COLO829 (cell line): Measurements from ENCODE around the gene APOBEC3H.

Experiments
- DNase-seq: peaks from one replicate; pipeline ENCODE4 v3.0.0; 2012; ENCODE audit warnings: low spot score

APOBEC3H gene

DNA sequence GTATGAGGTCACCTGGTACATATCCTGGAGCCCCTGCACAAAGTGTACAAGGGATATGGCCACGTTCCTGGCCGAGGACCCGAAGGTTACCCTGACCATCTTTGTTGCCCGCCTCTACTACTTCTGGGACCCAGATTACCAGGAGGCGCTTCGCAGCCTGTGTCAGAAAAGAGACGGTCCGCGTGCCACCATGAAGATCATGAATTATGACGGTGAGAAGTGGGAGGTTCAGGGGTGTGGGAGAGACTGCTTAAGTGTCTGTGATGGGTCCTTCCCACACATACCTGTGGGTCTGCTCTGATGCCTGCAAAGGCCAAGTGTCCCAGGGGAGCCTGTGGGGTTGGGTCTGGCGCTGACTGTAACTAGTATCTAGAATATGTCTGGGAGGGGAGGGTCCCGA lies 16.0 kb upstream of the APOBEC3H start:
- no peak for DNase-seq

DNA sequence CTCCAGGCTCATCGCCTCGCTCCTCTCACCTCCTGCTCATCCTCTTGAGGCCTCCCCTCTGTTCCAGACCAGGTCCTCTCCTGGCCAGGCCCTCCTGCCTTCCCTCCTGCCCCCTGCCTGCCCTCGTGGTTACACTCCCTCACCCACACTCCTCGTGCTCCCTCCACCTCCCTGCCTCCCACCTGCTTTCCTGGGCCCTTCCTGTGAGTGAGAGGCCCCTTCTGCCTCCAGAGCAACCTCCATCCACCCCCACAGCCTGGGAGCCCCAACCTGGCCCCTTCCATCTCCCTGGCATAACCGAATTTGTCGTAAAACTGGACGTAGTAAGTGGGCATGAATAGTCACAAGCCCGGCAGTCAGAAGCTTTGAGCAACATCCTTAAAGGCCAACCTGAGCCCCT lies 15.4 kb upstream of the APOBEC3H start:
- no peak for DNase-seq

DNA sequence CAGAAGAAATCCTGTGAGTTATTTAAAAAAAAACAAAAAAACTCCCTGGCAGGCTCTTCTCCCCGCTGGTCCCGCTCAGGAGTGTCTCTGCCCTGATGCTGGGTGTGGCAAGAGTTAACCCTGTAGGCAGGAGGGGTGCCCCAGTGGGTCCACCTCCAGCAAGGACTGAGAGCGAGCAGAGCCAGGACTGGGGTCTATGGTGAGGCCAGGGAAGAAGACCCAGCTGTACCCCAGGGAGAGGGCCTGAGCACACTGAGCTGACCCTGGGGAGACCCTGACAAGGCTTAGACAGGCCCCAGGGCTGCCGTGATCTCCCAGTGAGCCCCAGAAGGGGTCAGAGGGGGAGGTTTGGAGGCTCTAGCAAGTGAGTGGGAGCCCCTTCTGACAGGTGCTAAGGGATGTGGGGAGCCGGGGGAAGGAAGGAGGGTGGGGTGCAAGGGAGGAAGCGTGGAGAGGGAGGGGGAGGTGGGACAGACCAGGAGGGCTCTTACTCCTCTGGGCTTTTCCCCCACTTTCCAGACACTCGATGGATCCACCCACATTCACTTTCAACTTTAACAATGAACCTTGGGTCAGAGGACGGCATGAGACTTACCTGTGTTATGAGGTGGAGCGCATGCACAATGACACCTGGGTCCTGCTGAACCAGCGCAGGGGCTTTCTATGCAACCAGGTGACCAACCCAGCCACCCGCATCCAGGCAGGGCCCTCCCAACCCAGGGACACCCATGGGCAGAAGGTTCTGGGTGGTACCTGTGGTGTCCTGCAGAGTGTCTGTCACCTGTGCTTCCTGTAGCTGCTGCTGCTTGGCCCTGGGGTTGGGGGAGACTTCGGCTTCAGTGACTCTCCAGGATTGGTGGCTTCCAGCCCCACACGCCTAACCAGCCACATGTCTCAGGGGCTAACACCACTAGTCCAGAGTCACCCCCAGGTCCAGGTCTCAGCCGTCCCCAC lies 13.6 kb upstream of the APOBEC3H start:
- DNase-seq: no peak

DNA sequence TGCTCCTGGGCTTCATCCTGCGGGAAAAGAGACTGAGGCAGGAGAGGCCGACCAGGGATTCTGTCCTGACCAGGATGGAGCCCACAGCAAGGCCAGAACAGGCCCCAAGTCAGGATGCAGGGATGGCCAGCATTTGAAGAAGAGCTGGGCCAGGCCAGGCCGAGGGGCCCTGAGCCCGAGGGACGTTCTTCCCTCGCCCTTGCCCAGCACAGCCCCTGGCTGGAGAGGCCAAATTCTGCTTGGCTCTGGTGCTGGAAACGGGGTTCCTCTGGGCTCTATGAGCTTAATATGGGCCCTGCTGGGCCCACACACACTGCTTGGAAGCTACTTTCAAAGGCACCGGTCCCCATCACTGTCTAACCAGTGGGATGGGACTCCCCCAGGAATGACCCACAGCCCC lies 12.4 kb upstream of the APOBEC3H start:
- DNase-seq: no peak

DNA sequence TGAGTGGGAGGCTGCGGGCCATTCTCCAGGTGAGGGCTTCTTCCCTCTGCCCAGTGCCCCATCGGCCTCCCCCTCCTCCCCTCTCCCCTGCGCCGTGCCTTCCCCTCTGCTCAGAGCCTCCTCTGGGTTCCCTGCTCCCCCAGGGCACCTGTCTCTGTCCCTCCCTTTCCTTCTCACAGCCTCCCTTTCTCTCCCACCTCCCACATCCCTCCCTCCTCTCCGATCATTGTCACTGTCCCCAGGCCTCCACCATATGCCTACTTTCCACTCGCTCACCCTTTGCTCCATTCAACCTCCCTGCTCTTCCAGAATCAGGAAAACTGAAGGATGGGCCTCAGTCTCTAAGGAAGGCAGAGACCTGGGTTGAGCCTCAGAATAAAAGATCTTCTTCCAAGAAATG lies 9.9 kb upstream of the APOBEC3H start:
- DNase-seq: no peak

DNA sequence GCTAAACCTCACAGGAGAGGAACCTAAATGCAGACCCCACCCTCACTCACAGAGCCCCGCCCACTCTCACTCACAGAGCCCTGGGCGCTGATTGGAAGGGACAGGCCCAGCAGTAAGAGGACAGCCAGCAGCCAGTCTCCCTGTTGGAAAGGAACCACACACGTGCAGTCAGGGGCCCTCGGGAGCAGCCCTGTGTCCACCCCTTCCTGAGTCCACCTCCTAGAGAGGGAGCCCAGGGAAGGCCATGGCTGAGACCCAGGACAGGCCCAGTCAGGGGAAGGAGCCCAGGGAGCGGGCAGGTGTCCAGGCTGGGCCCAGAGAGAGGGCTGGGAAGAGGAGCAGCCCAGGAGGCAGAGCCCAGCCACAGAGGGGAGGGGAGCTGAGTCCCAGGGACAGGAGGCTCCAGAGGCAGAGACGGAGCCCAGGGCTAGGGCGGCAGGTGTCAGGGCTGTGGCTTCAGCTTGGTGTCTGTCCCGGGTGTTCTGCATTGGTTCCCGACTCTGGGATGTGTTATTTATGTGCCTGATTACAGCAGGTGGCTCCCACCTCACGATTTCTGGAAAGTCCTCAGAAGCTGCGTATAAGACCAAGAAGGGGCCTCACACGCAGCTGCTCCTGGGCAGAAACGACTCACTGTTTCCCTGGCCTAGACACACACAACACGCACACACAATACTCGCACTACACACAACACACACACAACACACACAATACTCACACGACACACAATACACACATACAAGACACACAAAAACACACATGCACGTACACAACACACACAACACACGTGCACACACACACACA lies 9.0 kb upstream of the APOBEC3H start:
- DNase-seq: no peak

DNA sequence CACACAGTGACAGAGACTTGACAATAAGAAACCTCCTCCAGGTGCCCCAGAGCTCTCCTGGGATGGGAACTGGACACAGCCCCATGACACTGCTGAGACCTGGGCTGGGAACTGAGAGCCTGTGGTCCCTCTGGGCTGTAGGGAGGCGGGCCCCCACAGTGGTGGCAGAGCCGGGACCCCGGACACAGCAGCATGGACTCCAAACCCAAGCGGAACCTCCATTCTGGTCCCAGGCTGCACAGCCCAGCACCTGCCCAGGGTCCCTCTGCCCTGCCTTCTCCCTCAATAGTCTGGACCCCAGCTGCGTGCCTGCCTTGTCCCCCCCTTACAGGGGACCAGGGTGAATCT lies 8.4 kb upstream of the APOBEC3H start:
- DNase-seq: no peak

DNA sequence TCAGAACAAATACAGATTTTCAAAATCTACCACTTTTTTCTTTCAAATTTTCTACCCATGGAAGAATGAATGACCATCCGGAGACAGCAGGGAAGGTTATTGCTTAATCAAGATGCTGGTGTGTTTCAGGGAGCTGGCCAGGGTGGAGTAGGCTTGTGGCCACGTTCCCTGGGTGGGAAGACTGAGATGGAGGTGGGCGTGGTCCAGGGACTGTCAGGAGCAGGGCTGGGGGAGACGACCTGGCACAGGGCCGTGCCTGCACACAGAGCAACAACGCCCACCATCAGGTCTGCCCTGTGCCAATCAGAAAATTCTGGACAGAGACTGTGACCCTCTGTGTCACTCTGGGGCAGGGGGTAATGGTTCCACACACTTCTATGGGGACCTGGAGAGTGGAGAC lies 7.1 kb upstream of the APOBEC3H start:
- no peak for DNase-seq

DNA sequence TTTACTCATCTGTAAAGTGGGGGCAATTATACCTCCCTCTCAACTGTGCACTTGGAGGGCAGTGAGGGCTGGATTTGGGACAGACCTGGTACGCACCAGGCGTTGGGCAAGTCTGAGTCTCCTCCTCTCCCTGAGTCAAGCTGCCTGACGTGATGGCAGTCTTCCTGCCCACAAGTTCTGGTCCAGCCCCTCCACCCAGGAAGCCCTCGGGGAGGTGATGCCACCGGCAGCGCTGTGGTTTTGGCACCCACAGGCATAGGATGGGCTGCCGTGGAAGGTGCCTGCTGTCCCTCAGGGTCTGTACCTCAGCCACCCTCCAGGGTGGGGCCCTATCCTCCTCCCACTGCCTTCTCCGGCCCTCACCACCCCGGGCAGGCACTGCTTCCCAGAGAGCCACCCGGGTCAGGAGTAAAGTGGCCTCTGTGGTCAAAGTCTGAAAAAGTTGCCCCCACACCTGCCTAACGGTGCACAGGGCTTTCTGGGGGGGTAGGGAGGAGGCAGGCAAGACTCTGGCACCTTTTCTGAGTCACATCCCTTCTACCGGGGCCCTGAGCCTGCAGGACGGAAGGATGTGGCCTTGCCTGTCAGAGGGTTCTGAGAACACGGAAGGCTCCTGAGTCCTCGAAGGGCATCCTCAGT lies 6.5 kb upstream of the APOBEC3H start:
- no peak for DNase-seq

DNA sequence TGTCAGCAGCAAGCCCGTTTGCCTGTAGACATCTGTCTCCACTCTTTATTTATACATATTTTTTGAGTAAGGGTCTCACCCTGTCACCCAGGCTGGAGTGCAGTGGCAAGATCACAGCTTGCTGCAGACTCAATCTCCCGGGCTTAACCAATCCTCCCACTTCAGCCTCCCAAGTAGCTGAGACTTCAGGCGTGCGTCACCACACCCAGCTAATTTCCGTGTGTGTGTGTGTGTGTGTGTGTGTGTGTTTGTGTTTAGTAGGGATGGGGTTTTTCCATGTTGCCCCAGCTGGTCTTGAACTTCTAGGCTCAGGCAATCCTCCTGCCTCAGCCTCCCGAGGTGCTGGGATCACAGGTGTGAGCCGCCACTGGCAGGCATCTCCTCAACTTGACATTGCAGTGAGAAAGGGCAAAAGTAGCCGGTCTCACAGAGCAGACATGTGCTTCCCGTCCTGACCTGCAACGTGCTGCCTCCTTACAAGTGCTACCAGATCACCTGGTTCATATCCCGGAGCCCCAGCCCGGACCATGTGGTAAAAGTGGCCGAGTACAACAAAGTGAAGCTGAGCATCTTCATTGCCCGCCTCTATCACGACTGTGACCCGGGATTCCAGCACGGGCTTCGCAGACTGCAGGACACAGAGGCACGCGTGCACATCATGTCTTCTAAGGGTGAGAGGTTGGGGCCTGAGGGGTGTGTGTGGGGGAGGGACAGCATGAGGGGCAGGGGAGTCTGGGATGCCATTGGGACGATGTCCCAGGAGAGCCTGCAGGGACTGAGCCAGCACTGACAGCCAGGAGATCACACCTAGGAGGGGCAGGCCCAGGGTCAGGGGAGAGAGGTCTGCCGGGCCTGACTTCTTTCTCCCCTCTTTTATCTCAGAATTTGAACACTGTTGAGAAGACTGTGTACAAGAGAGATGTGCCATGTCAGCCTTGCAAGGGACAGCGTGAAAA lies 5.6 kb upstream of the APOBEC3H start:
- DNase-seq: no peak

DNA sequence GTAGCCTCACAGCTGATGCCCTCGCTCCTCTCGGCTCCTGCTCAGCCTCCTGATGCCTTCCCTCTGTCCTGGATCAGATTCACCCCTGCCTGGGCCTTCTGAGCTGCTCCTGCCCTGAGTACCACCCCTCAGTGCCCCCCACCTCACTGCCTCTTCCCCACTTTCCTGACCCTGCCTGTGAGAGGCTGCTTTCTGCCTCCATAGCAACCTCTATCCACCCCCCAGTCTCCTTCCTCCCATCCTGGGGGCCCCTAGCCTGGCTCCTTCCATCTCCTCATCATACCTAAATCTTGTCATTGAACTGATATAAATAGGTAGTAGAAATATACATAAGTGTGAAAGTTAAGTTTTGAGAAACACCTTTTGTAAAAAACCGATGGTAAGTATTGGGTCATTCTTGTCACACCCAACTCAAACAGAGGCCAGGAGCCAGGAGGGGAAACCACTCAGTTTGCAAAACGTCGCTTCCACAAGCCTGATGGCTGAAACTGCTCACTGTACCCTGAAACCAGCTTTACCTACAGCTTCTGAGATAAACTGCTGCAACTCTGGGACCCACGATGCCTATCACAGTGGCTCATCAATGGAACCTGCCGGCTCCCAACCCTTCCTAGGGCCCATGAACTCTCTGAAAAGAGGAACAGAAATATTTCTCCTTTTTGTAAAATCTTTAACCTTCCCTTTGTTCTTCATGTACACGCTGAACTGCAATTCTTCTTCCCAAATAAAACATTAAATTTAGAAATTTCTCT lies 4.8 kb upstream of the APOBEC3H start:
- DNase-seq: no peak

DNA sequence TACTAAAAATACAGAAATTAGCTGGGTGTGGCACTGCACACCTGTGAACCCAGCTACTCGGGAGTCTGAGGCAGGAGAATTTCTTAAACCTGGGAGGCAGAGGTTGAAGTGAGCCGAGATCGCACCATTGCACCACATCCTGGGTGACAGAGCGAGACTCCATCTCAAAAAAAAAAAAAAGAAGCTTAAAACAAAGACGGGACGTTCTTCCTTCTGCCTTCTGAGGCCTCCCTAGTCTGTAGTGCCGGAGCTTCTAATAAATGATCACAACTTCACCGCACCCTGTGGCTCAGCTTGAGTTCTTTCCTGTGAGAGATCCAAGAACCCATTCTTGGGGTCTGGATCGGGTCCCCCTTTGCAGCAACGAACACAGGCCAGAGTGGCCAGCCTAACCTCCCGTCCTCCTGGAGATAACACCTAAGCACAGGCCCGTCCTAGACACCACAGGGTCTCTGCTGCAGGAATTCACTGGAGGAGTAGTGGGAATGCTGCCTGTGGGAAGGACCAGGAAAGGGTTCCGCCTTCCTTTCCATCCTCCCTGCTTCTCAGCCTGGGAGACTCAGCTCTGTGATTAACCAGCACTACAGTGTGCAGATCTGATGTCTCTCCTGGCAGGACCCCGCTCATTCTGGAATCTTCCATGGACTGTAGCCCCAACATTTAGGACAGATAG lies 2.2 kb upstream of the APOBEC3H start:
- no peak for DNase-seq

DNA sequence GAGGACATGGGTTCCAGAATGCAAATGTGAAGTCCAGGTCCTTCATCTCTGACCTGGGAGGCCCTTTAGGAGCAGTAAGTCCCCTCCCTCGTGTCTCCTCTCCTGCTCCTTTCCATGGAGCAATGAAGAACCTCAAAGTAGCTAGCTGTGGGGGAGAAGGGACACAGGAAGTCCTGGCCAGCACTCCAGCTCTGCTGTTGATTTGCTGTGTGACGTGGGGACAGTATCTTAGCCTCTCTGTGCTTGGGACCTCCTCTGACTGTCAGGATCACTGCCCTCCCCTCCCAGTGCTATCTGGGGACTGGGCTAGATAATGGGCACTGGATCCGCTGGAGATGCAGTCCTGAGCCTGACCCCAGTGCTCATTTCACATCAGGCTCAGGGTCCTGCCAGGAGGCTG lies 1.1 kb upstream of the APOBEC3H start:
- DNase-seq: no peak

DNA sequence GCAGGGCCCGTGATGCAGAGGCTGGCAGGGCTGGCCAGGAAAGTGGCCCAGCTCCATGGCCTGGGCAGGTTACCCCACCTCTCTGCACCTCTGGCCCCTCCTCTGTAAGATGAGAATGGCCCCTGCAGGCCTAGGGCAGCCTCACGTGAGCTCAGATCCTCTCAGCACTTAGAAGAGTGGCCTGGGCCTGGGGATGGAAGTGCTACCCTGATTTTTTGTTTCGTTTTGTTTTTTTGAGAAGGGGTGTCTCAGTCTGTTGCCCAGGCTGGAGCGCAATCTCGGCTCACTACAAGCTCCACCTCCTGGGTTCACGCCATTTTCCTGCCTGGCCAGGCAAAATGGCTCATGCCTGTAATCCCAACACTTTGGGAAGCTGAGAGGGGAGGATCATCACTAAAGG lies 982 bp downstream of the APOBEC3H start:
- no peak for DNase-seq

DNA sequence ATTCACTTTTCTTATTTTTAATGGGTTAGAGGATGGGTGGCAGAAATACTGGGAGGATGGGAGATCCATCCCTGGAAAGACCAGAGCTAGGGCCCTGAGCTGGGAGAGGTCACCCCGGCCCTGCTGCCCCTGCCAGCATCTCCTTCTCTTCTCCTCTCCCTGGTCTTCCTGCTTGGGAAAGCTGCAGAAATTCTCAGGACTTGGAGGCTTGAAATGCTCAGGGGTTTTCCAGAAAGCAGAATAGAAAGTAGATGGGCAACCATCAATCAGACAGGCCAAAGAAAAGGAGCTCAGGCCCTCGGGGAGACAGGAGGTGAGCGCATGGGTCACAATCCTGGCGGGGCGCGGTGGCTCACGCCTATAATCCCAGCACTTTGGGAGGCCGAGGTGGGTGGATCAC lies 1.5 kb downstream of the APOBEC3H start:
- DNase-seq: no peak

DNA sequence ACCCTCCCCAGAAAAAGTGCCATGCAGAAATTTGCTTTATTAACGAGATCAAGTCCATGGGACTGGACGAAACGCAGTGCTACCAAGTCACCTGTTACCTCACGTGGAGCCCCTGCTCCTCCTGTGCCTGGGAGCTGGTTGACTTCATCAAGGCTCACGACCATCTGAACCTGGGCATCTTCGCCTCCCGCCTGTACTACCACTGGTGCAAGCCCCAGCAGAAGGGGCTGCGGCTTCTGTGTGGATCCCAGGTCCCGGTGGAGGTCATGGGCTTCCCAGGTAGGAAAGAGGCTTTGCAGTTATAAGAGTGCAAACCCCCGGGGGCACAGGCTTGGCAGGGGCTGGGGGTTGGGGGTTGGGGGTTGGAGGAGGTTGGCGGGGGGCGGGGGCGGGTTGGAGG lies 4.2 kb downstream of the APOBEC3H start:
- DNase-seq: no peak

DNA sequence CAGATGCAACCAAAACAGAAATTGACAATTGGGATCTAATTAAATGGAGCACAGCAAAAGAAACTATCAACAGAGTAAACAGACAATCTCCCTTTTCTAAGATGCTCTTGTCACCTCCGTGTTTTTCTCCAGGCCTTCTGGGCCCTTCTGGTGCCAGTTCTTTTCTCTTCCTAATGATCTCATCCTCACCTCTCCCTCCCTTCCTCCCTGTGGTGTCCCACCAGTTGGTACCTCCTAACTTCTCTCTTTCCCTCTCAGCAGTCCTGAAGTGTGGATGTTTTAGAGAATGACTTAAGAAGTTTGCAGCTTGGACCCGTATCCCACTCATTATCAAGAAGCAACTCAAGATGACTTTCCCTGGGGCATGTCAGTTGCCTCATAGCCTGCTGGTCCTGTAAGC lies 6.4 kb downstream of the APOBEC3H start:
- DNase-seq: no peak

DNA sequence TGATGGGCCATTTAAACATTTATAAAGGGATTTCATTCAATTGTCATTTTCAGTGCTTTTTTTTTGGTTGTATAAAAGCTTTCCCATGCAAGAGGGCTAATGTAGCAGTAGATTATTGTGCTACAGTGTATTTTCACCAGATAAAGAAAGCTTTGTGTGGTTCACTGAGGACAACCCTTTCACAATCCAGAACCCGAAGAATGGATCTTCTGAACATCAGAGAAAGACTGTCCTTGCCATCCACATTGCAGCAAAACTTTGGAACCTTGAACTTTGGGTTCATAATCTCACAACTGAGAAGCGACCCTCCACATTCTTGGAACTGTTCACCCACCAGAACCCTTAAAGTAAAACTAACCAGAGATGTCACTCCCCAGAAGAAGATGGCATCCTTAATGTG lies 9.3 kb downstream of the APOBEC3H start:
- no peak for DNase-seq

DNA sequence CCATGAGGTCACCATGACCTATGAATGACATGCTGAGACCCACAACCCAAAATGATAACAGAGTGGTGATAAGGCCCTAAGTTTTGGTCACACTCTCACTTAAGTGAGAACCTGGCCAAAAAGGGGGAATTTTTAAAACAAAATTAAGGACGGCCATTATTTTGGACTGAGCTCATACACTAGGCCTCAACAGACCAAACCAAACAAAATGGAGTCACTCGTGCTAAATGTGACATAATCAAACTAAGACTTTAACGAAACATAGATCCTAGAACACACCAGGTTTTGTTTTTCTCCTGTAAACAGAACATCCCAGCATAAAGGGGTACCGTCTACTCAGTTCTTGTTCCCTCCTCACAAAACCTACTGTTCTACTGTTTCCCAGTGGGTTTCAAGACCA lies 11.4 kb downstream of the APOBEC3H start:
- no peak for DNase-seq

DNA sequence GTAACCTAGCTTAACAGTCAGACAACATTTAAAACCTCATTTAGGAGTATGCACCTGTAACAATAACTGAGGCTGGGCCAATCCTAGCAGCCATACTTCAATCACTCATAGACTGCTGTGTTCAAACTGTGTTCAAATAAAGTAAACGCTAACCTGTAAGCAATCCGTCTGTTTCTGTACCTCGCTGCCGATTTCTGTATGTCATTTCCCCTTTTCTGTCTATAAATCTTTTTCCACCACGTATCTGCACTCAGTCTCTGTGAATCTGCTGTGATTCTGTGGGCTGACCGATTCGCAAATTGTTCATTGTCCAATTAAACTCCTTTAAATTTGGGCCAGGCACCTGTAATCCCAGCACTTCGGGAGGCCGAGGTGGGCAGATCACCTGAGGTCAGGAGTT lies 12.3 kb downstream of the APOBEC3H start:
- no peak for DNase-seq
